AG09319 (cell line): ENCODE measurements around the gene GLT8D2.

Source experiments
- DNase-seq: peaks from one replicate; pipeline ENCODE4 v3.0.0-alpha.2; 2010; ENCODE audit warnings: low read depth; ENCODE audit errors: extremely low read depth
- TF ChIP-seq, protein P1 (sequence below): IDR thresholded peaks from 2 replicates; pipeline ENCODE4 v1.5.1; 2011; ENCODE audit warnings: low read depth, mild to moderate bottlenecking, inconsistent platforms, low read length, moderate library complexity

GLT8D2 gene

GRCh38 chr12:104060791-104061190 lies 10.8 kb upstream of the GLT8D2 start:
- no peak for DNase-seq
- TF ChIP-seq, protein P1, sequence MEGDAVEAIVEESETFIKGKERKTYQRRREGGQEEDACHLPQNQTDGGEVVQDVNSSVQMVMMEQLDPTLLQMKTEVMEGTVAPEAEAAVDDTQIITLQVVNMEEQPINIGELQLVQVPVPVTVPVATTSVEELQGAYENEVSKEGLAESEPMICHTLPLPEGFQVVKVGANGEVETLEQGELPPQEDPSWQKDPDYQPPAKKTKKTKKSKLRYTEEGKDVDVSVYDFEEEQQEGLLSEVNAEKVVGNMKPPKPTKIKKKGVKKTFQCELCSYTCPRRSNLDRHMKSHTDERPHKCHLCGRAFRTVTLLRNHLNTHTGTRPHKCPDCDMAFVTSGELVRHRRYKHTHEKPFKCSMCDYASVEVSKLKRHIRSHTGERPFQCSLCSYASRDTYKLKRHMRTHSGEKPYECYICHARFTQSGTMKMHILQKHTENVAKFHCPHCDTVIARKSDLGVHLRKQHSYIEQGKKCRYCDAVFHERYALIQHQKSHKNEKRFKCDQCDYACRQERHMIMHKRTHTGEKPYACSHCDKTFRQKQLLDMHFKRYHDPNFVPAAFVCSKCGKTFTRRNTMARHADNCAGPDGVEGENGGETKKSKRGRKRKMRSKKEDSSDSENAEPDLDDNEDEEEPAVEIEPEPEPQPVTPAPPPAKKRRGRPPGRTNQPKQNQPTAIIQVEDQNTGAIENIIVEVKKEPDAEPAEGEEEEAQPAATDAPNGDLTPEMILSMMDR = no peak

- no peak for DNase-seq
- TF ChIP-seq, protein P1 = no peak
These were observed 10.0 kb upstream of the GLT8D2 start for GRCh38 chr12:104059963-104060362.

- TF ChIP-seq, protein P1 = no peak
- DNase-seq = no peak
These were observed 8.8 kb upstream of the GLT8D2 start for GRCh38 chr12:104058802-104059201.

DNA sequence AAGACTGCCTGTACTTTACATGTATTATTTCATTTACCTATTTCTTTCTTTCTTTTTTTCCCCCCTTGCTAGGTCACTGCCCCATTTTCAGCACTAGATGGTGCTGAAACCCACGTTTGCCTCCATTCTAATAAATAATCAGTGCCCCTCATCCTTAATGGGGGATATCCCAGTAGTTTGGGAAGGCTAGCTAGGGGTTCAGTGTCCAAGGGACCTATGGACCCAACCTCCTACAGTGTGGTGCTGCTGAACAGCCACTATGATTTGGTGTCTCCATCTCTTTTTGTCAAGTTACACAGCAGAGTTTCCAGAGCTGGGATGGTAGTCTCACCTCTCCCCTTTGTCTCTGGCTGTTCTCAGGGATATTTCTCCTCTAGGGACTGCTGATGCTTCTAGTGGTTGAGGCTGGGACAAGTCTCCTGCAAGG lies 7.8 kb upstream of the GLT8D2 start:
- DNase-seq = no peak
- TF ChIP-seq, protein P1 = peak; percentile 42

- DNase-seq = peak; percentile 62
- TF ChIP-seq, protein P1 = no peak
These were observed 6.5 kb upstream of the GLT8D2 start for GRCh38 chr12:104056419-104056972.

GRCh38 chr12:104055686-104056388 lies 5.8 kb upstream of the GLT8D2 start:
- TF ChIP-seq, protein P1 = no peak
- DNase-seq = peak; percentile 79

- no peak for DNase-seq
- TF ChIP-seq, protein P1 = no peak
These were observed 4.8 kb upstream of the GLT8D2 start for GRCh38 chr12:104054681-104055346.
